Spleen (tissue), 11 donors: Measurements from ENCODE around the gene GYG2. TPM values are rescaled to one million over a fixed set of nuclear protein-coding genes. Genes with fewer than 3 reads are reported as not detected.
A peak's percentile ranks its signal among the peaks of the same experiment; 100 is the strongest.
"Not testable (repeated sequence)": the region's sequence is repeated elsewhere in the genome, so short reads cannot be mapped to it uniquely, and the experiment has no call there.

ENCODE experiments used
- DNase-seq: peaks from one replicate; pipeline ENCODE4 v3.0.0-alpha.2; 2020
- H3K27ac ChIP-seq, 8 donors: fragments of 200-600 bp; sonication (generic) in 7 of 8; 1 replicate in 4 of 8; 2 replicates in 4 of 8; pipeline versions ENCODE4 v1.5.0 to v1.8.0; 2016 to 2021; ENCODE audit warnings: inconsistent platforms in 4 of 8, mild to moderate bottlenecking in 4 of 8, moderate library complexity in 1 of 8
- H3K27me3 ChIP-seq, 7 donors: fragments of 200-600 bp; sonication (generic) in 6 of 7; replicated peaks in 1 of 7; 1 replicate in 4 of 7; 2 replicates in 3 of 7; pipeline versions ENCODE4 v1.5.0 to v1.8.0; 2016 to 2021; ENCODE audit warnings: inconsistent platforms in 3 of 7, mild to moderate bottlenecking in 1 of 7
- H3K36me3 ChIP-seq, 6 donors: fragments of 200-600 bp; sonication (generic) in 5 of 6; 1 replicate in 4 of 6; 2 replicates in 2 of 6; pipeline versions ENCODE4 v1.5.0 to v1.8.0; 2016 to 2021; ENCODE audit warnings: inconsistent platforms in 2 of 6
- H3K4me1 ChIP-seq, 6 donors: fragments of 200-600 bp; sonication (generic) in 5 of 6; 1 replicate in 3 of 6; 2 replicates in 3 of 6; pipeline versions ENCODE4 v1.5.0 to v1.8.0; 2016 to 2021; ENCODE audit warnings: inconsistent platforms in 3 of 6
- H3K4me3 ChIP-seq, 8 donors: fragments of 200-600 bp; sonication (generic) in 7 of 8; 1 replicate in 4 of 8; 2 replicates in 4 of 8; pipeline versions ENCODE4 v1.5.0 to v1.8.0; 2016 to 2021; ENCODE audit warnings: inconsistent platforms in 4 of 8, mild to moderate bottlenecking in 4 of 8, moderate library complexity in 2 of 8
- H3K9me3 ChIP-seq, 8 donors: fragments of 200-600 bp; sonication (generic) in 7 of 8; 1 replicate in 4 of 8; 2 replicates in 4 of 8; pipeline versions ENCODE4 v1.5.0 to v1.8.0; 2016 to 2021; ENCODE audit warnings: inconsistent platforms in 4 of 8
- POLR2A ChIP-seq, 3 donors: fragments of 450-650 bp; IDR thresholded peaks; one replicate each; pipeline ENCODE4 v1.5.1; 2017; ENCODE audit warnings: antibody characterized with exemption in 3 of 3, mild to moderate bottlenecking in 1 of 3
- POLR2AphosphoS5 ChIP-seq, 3 donors: sonication (generic); formaldehyde crosslinking; IDR thresholded peaks; one replicate each; pipeline ENCODE4 v1.5.1; 2017; ENCODE audit warnings: antibody characterized with exemption in 3 of 3
- WGBS, 5 donors: extraction: QIAGEN DNeasy Blood & Tissue Kit in 3 of 5; methylation state at CpG; one replicate each; pipeline versions ENCODE4 v1.1.5 to v1.1.7; 2013 to 2018; 5-methylcytosine and 5-hydroxymethylcytosine counted together
- intact Hi-C: fragments of 100-400 bp; cut with DNase I; formaldehyde crosslinking; loops from one replicate; pipeline ENCODE4 v1.15.0; 2023; ENCODE audit warnings: low total_unique reads
- polyA plus RNA-seq, 3 donors: library from polyadenylated mRNA; stranded (reverse); fragments of 200-250 nt; gene quantifications; one replicate each; pipeline ENCODE4 v1.2.1, GENCODE V29; 2013
- total RNA-seq, 7 donors: library from RNA; depleted of rRNA in 3 of 7; stranded (reverse); fragments of >200 nt in 3 of 7; fragmentation: NEBNext Ultra II Directional in 4 of 7; extraction: Animal tissue kit (Norgen Biotek cat#: 25700) in 4 of 7; gene quantifications; one replicate each; pipeline versions ENCODE4 v1.1.0 to v1.2.1, GENCODE V29; 2016 to 2021
- TF ChIP-seq, protein P1 (sequence below), 11 experiments: fragments of 200-600 bp in 7 of 11; fragments of 450-650 bp in 4 of 11; sonication (generic) in 4 of 11; IDR thresholded peaks in 8 of 11; conservative IDR thresholded peaks in 3 of 11; 1 replicate in 7 of 11; 2 replicates in 4 of 11; pipeline versions ENCODE4 v1.4.0 to v1.8.0; 2016 to 2021; ENCODE audit warnings: antibody characterized with exemption in 11 of 11, inconsistent platforms in 4 of 11, mild to moderate bottlenecking in 1 of 11
- donor health status: healthy with polysubstance abuse.
- donor health status: DM: no; HTN: no; CAD: no; lungs with moderate emphysema.
- donor health status: DM: no; HTN: no; CAD: no.
- donor health status: Bipolar disorder and iron deficiency.
- donor health status: healthy.
- donor health status: DM: no; HTN: no; CAD: no.
- donor health status: DM: yes; HTN: yes; CAD: no.

GYG2 gene
- total and polyA plus RNA-seq, 10 donors = 0.22 to 0.92 (median 0.35) TPM; not detected in 2

DNA sequence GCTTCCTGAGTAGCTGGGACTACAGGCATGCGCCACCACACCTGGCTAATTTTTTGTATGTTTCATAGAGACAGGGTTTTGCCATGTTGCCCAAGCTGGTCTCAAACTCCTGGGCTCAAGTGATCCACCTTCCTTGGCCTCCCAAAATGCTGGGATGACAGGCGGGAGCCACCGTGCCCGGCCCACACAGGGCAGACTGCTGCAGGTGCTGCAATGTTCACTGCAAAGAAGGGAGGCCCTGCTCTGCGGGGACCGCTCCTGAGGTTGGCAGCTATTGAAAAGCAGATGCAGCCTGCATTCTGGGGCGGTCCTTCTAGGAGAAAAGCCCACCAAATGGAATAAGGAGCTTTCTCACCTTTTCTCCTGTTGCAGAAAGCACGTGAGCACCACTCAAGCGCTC, 95.4 kb downstream of the GYG2 start:
- H3K36me3 ChIP-seq = peaks cover 0 to 35% (median 6%) of the 10 kb centered on the region in 6 donors
- H3K9me3 ChIP-seq = no peaks in the 10 kb centered on the region
- intact Hi-C loops = no loop called here
- DNase-seq = no peak
- H3K4me3 ChIP-seq = no peak overlapping the region
- TF ChIP-seq POLR2A (IDR thresholded peaks at IDR 0.05) (no peak), POLR2AphosphoS5 (IDR thresholded peaks at IDR 0.05) (no peak)
- TF ChIP-seq, protein P1, sequence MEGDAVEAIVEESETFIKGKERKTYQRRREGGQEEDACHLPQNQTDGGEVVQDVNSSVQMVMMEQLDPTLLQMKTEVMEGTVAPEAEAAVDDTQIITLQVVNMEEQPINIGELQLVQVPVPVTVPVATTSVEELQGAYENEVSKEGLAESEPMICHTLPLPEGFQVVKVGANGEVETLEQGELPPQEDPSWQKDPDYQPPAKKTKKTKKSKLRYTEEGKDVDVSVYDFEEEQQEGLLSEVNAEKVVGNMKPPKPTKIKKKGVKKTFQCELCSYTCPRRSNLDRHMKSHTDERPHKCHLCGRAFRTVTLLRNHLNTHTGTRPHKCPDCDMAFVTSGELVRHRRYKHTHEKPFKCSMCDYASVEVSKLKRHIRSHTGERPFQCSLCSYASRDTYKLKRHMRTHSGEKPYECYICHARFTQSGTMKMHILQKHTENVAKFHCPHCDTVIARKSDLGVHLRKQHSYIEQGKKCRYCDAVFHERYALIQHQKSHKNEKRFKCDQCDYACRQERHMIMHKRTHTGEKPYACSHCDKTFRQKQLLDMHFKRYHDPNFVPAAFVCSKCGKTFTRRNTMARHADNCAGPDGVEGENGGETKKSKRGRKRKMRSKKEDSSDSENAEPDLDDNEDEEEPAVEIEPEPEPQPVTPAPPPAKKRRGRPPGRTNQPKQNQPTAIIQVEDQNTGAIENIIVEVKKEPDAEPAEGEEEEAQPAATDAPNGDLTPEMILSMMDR (IDR thresholded peaks at IDR 0.05 in 8 of 11, conservative IDR thresholded peaks at IDR 0.05 in 3 of 11) = no peak
- 89 to 96% (median 94%) methylated on average over 3 to 9 of the region's 9 CpGs for WGBS, 5 donors
- H3K27me3 ChIP-seq = peaks cover 0 to 3% (median 0%) of the 10 kb centered on the region in 7 donors
- H3K27ac ChIP-seq = no peak overlapping the region
- H3K4me1 ChIP-seq = peaks cover 0 to 1% (median 0%) of the 10 kb centered on the region in 6 donors

DNA sequence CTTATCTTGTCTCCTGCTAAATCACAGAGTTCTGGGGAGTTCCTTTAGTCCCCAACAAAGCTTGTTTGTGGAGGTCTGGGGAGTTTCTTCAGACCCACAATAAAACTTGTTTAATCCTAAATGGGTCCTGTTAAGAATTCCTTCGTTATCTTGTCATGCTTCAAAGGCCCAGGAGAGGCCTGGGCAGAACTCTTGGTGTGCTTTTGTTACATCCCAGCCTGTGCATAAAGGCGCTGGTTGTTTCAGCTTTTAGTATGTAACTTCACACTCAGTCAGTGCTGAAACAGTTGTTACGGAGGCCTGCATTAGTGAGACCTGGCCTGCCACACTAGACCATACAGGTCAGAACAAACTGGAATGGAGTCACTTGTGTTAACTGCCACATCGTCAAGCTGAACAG, 97.5 kb downstream of the GYG2 start:
- DNase-seq, H3K27me3 ChIP-seq, H3K4me1 ChIP-seq, intact Hi-C loops, H3K4me3 ChIP-seq, H3K27ac ChIP-seq: not testable (repeated sequence)
- Histone ChIP-seq H3K36me3 (peaks cover 0 to 16% (median 2%) of the 10 kb centered on the region in 6 donors), H3K9me3 (peaks cover 0 to 13% (median 7%) of the 10 kb centered on the region in 8 donors)
- 86 to 99% (median 90%) methylated on average over 3 to 4 of the region's 4 CpGs for WGBS, 5 donors

DNA sequence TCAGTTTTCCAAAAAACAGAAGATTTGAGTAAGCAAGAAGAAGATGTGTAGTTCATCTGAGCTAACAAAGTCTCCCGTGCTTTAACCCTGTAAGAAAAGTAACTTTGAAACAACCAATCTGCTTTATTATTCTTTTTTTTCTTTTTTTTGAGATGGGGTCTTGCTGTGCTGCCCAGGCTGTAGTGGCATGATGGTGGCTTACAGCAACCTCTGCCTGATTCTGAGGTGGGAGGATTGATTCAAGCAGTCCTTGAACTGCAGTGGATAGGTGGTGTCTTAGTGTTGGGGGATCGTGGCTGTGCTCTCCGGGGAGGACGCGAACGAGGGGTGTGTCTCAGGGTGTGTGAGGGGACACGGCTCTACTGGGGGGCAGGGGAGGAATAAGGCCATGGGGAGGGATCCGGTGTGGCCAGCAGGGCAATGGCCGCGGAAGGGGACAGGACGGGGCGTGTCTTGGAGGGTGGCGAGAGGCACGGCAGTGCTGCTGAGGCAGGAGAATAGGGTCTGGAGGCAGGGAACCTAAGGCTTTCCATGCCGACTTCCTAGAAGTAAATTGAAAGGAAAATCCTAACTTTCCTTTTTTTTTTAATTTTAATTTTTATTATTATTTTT, 98.0 kb downstream of the GYG2 start:
- H3K4me3 ChIP-seq = no peak overlapping the region
- H3K27ac ChIP-seq = no peak overlapping the region
- DNase-seq = no peak
- peaks cover 0 to 8% (median 0%) of the 10 kb centered on the region in 6 donors for H3K4me1 ChIP-seq
- peaks cover 0 to 19% (median 8%) of the 10 kb centered on the region in 8 donors for H3K9me3 ChIP-seq
- intact Hi-C loops = no loop called here
- H3K27me3 ChIP-seq = peaks cover 0 to 7% (median 0%) of the 10 kb centered on the region in 7 donors
- WGBS, 5 donors = 93 to 98% (median 95%) methylated on average over 15 of the region's 15 CpGs
- TF ChIP-seq POLR2AphosphoS5 (IDR thresholded peaks at IDR 0.05) (no peak), POLR2A (IDR thresholded peaks at IDR 0.05) (no peak)
- TF ChIP-seq, protein P1 (IDR thresholded peaks at IDR 0.05 in 8 of 11, conservative IDR thresholded peaks at IDR 0.05 in 3 of 11) = no peak
- peaks cover 0 to 11% (median 0%) of the 10 kb centered on the region in 6 donors for H3K36me3 ChIP-seq

DNA sequence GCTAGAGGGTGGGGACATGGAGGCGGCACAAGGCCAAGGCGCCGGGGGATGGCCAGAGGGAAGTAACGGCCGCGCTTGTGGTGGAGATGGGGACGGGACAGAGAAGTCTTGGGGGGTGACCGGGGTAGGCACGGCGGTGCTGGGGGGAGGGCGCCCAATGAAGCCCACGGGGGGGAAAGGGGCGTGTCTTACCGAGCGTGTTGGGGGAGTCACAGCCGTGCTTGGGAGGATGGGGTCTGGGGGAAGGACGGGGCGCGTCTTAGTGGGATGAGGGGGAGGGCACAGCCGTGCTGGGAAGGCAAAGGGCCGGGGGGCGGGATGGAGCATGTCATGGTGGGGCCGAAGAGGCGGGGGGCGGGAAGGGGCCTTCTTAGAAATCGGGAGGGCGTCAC, 99.5 kb downstream of the GYG2 start:
- intact Hi-C loops = no loop called here
- H3K27me3 ChIP-seq = peaks cover 0 to 7% (median 0%) of the 10 kb centered on the region in 7 donors
- peak overlapping the region; percentile 37 to 97 (median 91) for H3K27ac ChIP-seq
- TF ChIP-seq POLR2A (IDR thresholded peaks at IDR 0.05) (no peak), POLR2AphosphoS5 (IDR thresholded peaks at IDR 0.05) (no peak)
- TF ChIP-seq, protein P1 (IDR thresholded peaks at IDR 0.05 in 8 of 11, conservative IDR thresholded peaks at IDR 0.05 in 3 of 11) = no peak
- WGBS, 5 donors = 0 to 7% (median 2%) methylated on average over 10 to 27 of the region's 27 CpGs
- peak; percentile 89 for DNase-seq
- H3K4me3 ChIP-seq = peak overlapping the region in 6 of 8 donors; percentile 60 to 91 (median 66)
- H3K4me1 ChIP-seq = peaks cover 0 to 8% (median 0%) of the 10 kb centered on the region in 6 donors
- H3K9me3 ChIP-seq = peaks cover 0 to 21% (median 8%) of the 10 kb centered on the region in 8 donors
- peaks cover 0 to 4% (median 0%) of the 10 kb centered on the region in 6 donors for H3K36me3 ChIP-seq
